HG03575 (cell line): ENCODE results near the gene HTN3.
"Not testable (repeated sequence)": the region's sequence is repeated elsewhere in the genome, so short reads cannot be mapped to it uniquely, and the experiment has no call there.

Source experiments
- ATAC-seq: cut with Tn5 transposase; IDR thresholded peaks from one replicate; pipeline ENCODE4 v1.9.1; 2021; ENCODE audit not compliant: unreplicated experiment, insufficient number of reproducible peaks, low FRiP score; ENCODE audit errors: extremely low read depth

HTN3 gene

GRCh38 chr4:70028159-70028558 lies at the start of gene HTN3:
HTN3 (plus strand) TSS chr4:70028459; CDS start chr4:70030741, 2,282 bp downstream.
- ATAC-seq = not testable (repeated sequence)

GRCh38 chr4:69984030-69984443 lies 44.2 kb upstream of the HTN3 start:
- no peak for ATAC-seq

- ATAC-seq = no peak
Observed at GRCh38 chr4:69986663-69987062, 41.6 kb upstream of the HTN3 start.

GRCh38 chr4:69991016-69991415 lies 37.2 kb upstream of the HTN3 start:
- ATAC-seq = no peak

- no peak for ATAC-seq
Observed at GRCh38 chr4:69994782-69995181, 33.5 kb upstream of the HTN3 start.

- no peak for ATAC-seq
Observed at GRCh38 chr4:69995526-69996016, 32.7 kb upstream of the HTN3 start, which contains the start of gene STATH. STATH (plus strand) TSS chr4:69995966; CDS start chr4:69998438, 2,472 bp downstream.

- ATAC-seq = no peak
Observed at GRCh38 chr4:69999420-69999819, 28.8 kb upstream of the HTN3 start.

- no peak for ATAC-seq
Observed at GRCh38 chr4:70000711-70001110, 27.5 kb upstream of the HTN3 start.

GRCh38 chr4:70002507-70002906 lies 25.8 kb upstream of the HTN3 start:
- ATAC-seq = no peak

- no peak for ATAC-seq
Observed at GRCh38 chr4:70008771-70009170, 19.5 kb upstream of the HTN3 start.

GRCh38 chr4:70019006-70019405 lies 9.3 kb upstream of the HTN3 start:
- not testable (repeated sequence) for ATAC-seq

- no peak for ATAC-seq
Observed at GRCh38 chr4:70023218-70023617, 5.0 kb upstream of the HTN3 start.

GRCh38 chr4:70027011-70027410 lies 1.2 kb upstream of the HTN3 start:
- ATAC-seq = no peak

- not testable (repeated sequence) for ATAC-seq
Observed at GRCh38 chr4:70037559-70037958, 9.3 kb downstream of the HTN3 start.

GRCh38 chr4:70039928-70040327 lies 11.7 kb downstream of the HTN3 start:
- not testable (repeated sequence) for ATAC-seq

GRCh38 chr4:70041652-70042286 lies 13.5 kb downstream of the HTN3 start:
- ATAC-seq = no peak

GRCh38 chr4:70050138-70050537 lies 21.9 kb downstream of the HTN3 start, which contains the start of gene HTN1:
HTN1 (plus strand) TSS chr4:70050438; CDS start chr4:70053077, 2,639 bp downstream.
- not testable (repeated sequence) for ATAC-seq

- not testable (repeated sequence) for ATAC-seq
Observed at GRCh38 chr4:70056534-70056933, 28.3 kb downstream of the HTN3 start.

- no peak for ATAC-seq
Observed at GRCh38 chr4:70057651-70058050, 29.4 kb downstream of the HTN3 start.

GRCh38 chr4:70059149-70059548 lies 30.9 kb downstream of the HTN3 start:
- no peak for ATAC-seq

- ATAC-seq = peak; percentile 71
Observed at GRCh38 chr4:70062000-70062399, 33.7 kb downstream of the HTN3 start.
